ENCODE measurements around the gene MYL12A. TPM values are rescaled to one million over a fixed set of nuclear protein-coding genes. Genes with fewer than 3 reads are reported as not detected.
A peak's percentile ranks its signal among the peaks of the same experiment; 100 is the strongest.

The MYL12A gene
- total and polyA plus RNA-seq, 2 experiments from 2014 or later, result 152 to 420 TPM

DNA sequence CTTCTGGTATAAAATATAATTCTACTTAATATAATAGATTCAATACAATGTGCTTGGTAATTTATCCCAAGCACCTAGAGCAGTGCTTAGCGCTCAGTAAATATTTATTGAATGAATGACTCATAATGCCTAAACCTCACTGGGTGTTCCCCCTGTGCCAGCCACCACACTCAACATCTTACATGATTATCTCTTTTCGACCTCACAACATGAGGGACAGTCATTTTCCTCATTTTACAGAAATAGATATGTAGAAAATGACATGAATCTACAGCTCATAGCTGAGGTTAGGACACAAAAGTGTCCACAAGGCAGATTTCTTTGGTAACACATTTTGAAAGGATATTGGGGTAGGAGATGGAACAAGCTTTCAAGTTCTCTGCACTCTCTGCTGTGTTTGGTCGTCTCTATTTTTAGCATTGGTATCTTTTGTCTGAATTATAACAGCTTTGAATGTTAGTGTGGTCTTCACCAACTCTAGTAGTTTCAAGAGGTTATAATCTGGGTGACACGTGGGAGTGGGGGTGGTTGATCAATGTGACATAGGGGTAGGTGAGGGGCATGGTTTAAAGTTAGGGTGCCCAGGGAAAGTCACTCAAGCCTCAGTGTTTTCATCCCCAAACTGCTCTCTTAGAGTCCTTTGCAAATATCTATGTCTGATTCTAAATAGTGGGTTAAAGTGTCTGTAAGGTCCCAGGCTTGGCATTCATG lies 37.6 kb upstream of the MYL12A start:
- DNase-seq (ENCODE audit: low read depth in 1 of 2, low spot score in 1 of 2), result no peak
- H3K27me3 ChIP-seq, result no peaks in the 10 kb centered on the region
- H3K36me3 ChIP-seq, result peaks cover 34% of the 10 kb centered on the region
- peak overlapping the region; percentile 16 for H3K4me3 ChIP-seq
- H3K4me1 ChIP-seq (ENCODE audit: low read depth), result peaks cover 68% of the 10 kb centered on the region
- no peak for TF ChIP-seq CTCF (IDR thresholded peaks at IDR 0.05; ENCODE audit: low read depth, low read length)
- H3K9me3 ChIP-seq (ENCODE audit: low read depth), result no peaks in the 10 kb centered on the region
- H3K27ac ChIP-seq, result peak overlapping the region; percentile 92

DNA sequence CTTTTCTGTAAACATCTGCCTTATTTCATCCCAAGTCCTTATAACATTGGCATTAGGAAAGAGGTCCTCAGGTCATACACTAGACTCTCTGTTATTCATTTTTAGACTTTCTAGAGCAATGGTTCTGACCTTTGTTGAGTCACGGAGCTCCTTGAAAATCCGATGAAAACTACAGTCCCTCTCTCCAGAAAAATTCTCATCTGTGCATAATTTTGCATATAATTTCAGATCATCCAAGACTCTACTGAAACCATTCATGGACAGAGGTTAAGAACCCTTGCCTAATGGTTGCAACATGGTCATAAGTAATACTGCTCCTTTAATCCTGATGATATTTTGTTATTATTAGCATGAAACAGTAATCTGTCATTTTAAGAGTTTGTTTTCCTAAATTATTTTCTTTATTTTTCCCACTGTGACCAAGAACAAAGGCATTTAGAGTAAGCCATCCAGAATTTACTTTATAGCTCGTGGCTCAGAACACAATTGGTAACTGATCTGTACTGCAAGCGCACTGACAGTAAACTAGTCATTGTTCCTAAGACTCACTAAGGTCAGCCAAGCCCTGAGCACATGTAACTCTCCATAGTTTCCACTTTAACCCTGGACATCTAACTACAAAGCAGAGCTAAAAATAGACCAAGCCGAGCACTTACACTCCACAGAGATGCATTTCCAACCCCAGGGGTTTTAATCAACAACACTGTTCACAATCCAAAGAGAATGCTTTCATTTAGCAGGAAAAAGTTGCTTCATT lies 36.2 kb upstream of the MYL12A start:
- peak overlapping the region; percentile 16 for H3K4me3 ChIP-seq
- H3K9me3 ChIP-seq (ENCODE audit: low read depth), result no peaks in the 10 kb centered on the region
- peaks cover 28% of the 10 kb centered on the region for H3K36me3 ChIP-seq
- H3K4me1 ChIP-seq (ENCODE audit: low read depth), result peaks cover 68% of the 10 kb centered on the region
- DNase-seq (ENCODE audit: low read depth in 1 of 2, low spot score in 1 of 2), result peak; percentile 8 to 86
- H3K27me3 ChIP-seq, result no peaks in the 10 kb centered on the region
- peak overlapping the region; percentile 92 for H3K27ac ChIP-seq
- no peak for TF ChIP-seq CTCF (IDR thresholded peaks at IDR 0.05; ENCODE audit: low read depth, low read length)

- DNase-seq (ENCODE audit: low read depth in 1 of 2, low spot score in 1 of 2), result no peak
- H3K9me3 ChIP-seq (ENCODE audit: low read depth), result no peaks in the 10 kb centered on the region
- H3K27ac ChIP-seq, result peak overlapping the region; percentile 92
- peaks cover 34% of the 10 kb centered on the region for H3K36me3 ChIP-seq
- no peaks in the 10 kb centered on the region for H3K27me3 ChIP-seq
- H3K4me1 ChIP-seq (ENCODE audit: low read depth), result peaks cover 71% of the 10 kb centered on the region
- peak overlapping the region; percentile 16 for H3K4me3 ChIP-seq
- TF ChIP-seq CTCF (IDR thresholded peaks at IDR 0.05; ENCODE audit: low read depth, low read length), result no peak
Measured at GRCh38 chr18:3212657-3213056, 34.9 kb upstream of the MYL12A start.

- peak overlapping the region; percentile 92 for H3K27ac ChIP-seq
- peak in 1 of 2 donors; percentile 20 for DNase-seq (ENCODE audit: low read depth in 1 of 2, low spot score in 1 of 2)
- H3K4me3 ChIP-seq, result peak overlapping the region; percentile 16
- TF ChIP-seq CTCF (IDR thresholded peaks at IDR 0.05; ENCODE audit: low read depth, low read length), result no peak
- no peaks in the 10 kb centered on the region for H3K9me3 ChIP-seq (ENCODE audit: low read depth)
- H3K27me3 ChIP-seq, result no peaks in the 10 kb centered on the region
- H3K36me3 ChIP-seq, result peaks cover 34% of the 10 kb centered on the region
- peaks cover 63% of the 10 kb centered on the region for H3K4me1 ChIP-seq (ENCODE audit: low read depth)
Measured at GRCh38 chr18:3213300-3214059, 34.1 kb upstream of the MYL12A start.

- Histone ChIP-seq H3K36me3 (peaks cover 34% of the 10 kb centered on the region), H3K27me3 (no peaks in the 10 kb centered on the region)
- no peak for TF ChIP-seq CTCF (IDR thresholded peaks at IDR 0.05; ENCODE audit: low read depth, low read length)
Measured at GRCh38 chr18:3214855-3215637, 32.6 kb upstream of the MYL12A start.

More at GRCh38 chr18:3214855-3215637, 32.6 kb upstream of the MYL12A start:
- peaks cover 50% of the 10 kb centered on the region for H3K4me1 ChIP-seq (ENCODE audit: low read depth)
- H3K27ac ChIP-seq, result no peak overlapping the region
- no peaks in the 10 kb centered on the region for H3K9me3 ChIP-seq (ENCODE audit: low read depth)
- no peak overlapping the region for H3K4me3 ChIP-seq
- DNase-seq (ENCODE audit: low read depth in 1 of 2, low spot score in 1 of 2), result no peak

All from cardiac muscle cell (in vitro differentiated cells and primary cell).